ENCODE results near the gene NACC2.

- TF ChIP-seq, protein P1, sequence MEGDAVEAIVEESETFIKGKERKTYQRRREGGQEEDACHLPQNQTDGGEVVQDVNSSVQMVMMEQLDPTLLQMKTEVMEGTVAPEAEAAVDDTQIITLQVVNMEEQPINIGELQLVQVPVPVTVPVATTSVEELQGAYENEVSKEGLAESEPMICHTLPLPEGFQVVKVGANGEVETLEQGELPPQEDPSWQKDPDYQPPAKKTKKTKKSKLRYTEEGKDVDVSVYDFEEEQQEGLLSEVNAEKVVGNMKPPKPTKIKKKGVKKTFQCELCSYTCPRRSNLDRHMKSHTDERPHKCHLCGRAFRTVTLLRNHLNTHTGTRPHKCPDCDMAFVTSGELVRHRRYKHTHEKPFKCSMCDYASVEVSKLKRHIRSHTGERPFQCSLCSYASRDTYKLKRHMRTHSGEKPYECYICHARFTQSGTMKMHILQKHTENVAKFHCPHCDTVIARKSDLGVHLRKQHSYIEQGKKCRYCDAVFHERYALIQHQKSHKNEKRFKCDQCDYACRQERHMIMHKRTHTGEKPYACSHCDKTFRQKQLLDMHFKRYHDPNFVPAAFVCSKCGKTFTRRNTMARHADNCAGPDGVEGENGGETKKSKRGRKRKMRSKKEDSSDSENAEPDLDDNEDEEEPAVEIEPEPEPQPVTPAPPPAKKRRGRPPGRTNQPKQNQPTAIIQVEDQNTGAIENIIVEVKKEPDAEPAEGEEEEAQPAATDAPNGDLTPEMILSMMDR (IDR thresholded peaks at IDR 0.05): no peak
- TF ChIP-seq SIN3A (IDR thresholded peaks at IDR 0.05; ENCODE audit: borderline replicate concordance, insufficient read depth, low read depth, low read length) (no peak), POLR2AphosphoS5 (IDR thresholded peaks at IDR 0.05; ENCODE audit: low read depth, low read length) (no peak), TCF7L2 (IDR thresholded peaks at IDR 0.05; ENCODE audit: low read depth, low read length) (no peak)
- TF ChIP-seq, protein P2, sequence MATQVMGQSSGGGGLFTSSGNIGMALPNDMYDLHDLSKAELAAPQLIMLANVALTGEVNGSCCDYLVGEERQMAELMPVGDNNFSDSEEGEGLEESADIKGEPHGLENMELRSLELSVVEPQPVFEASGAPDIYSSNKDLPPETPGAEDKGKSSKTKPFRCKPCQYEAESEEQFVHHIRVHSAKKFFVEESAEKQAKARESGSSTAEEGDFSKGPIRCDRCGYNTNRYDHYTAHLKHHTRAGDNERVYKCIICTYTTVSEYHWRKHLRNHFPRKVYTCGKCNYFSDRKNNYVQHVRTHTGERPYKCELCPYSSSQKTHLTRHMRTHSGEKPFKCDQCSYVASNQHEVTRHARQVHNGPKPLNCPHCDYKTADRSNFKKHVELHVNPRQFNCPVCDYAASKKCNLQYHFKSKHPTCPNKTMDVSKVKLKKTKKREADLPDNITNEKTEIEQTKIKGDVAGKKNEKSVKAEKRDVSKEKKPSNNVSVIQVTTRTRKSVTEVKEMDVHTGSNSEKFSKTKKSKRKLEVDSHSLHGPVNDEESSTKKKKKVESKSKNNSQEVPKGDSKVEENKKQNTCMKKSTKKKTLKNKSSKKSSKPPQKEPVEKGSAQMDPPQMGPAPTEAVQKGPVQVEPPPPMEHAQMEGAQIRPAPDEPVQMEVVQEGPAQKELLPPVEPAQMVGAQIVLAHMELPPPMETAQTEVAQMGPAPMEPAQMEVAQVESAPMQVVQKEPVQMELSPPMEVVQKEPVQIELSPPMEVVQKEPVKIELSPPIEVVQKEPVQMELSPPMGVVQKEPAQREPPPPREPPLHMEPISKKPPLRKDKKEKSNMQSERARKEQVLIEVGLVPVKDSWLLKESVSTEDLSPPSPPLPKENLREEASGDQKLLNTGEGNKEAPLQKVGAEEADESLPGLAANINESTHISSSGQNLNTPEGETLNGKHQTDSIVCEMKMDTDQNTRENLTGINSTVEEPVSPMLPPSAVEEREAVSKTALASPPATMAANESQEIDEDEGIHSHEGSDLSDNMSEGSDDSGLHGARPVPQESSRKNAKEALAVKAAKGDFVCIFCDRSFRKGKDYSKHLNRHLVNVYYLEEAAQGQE (IDR thresholded peaks at IDR 0.05; ENCODE audit: insufficient read depth in 1 of 2, low read depth in 2 of 2, low read length in 1 of 2): no peak
Measured at GRCh38 chr9:136136127-136136925, 41.2 kb upstream of the NACC2 start.
